Measurements from ENCODE around the gene TIMM13. TPM values are rescaled to one million over a fixed set of nuclear protein-coding genes. Genes with fewer than 3 reads are reported as not detected.

TIMM13 gene
- total and polyA plus RNA-seq, 10 of the 15 experiments (the other 5 are each of a cell fraction or from before 2014, with no cell fraction given): 9.9 to 205 (median 63.6) TPM

- Histone ChIP-seq H3K4me1 (ENCODE audit: control insufficient read depth, insufficient read depth, low read length) (no peaks in the 10 kb centered on the region), H3K4me3 (no peak overlapping the region), H3K27ac (ENCODE audit: control insufficient read depth, insufficient read depth) (no peak overlapping the region), H3K79me2 (ENCODE audit: control insufficient read depth, insufficient read depth, low read length) (peaks cover 3% of the 10 kb centered on the region), H2AFZ (ENCODE audit: control insufficient read depth, low read depth, low read length) (no peak overlapping the region), H3K27me3 (replicated peaks in 1 of 2; ENCODE audit: control insufficient read depth in 2 of 2, insufficient read depth in 2 of 2, low read length in 1 of 2) (no peaks in the 10 kb centered on the region), H4K20me1 (ENCODE audit: control insufficient read depth, insufficient read depth) (no peaks in the 10 kb centered on the region), H3K4me2 (ENCODE audit: control insufficient read depth, insufficient read depth) (no peak overlapping the region), H3K9ac (ENCODE audit: control insufficient read depth, insufficient read depth, low read length) (no peak overlapping the region), H3K9me3 (replicated peaks; ENCODE audit: control insufficient read depth, insufficient read depth, low read length) (no peaks in the 10 kb centered on the region), H3K36me3 (ENCODE audit: control insufficient read depth in 2 of 2, insufficient read depth in 2 of 2, low read length in 1 of 2) (peaks cover 0 to 5% of the 10 kb centered on the region in 2 experiments; a peak in 2 of 4 replicates)
- ATAC-seq: no peak
- ChIA-PET SMC1A (ENCODE audit: uncharacterized antibody, unreplicated experiment) (no interaction called here), CTCF (no interaction called here), POLR2A (no interaction called here), RAD21 (ENCODE audit: unreplicated experiment) (interaction anchor here (0.7 kb wide), 1 partner anchor 37 kb away, joined by 3 read pairs; no protein-coding TSS in a partner anchor)
- 68% methylated on average over 2 of the region's 2 CpGs for WGBS (ENCODE audit: insufficient coverage, insufficient replicate concordance, low lambda C conversion rate, missing lambda C conversion rate)
- no peak for DNase-seq (ENCODE audit: low read depth, low spot score)
- no peak for FAIRE-seq
- no TSS peak for BruUV-seq (replicated peaks)
- in situ Hi-C loops (cut with MboI): no loop called here
- intact Hi-C loops (cut with micrococcal nuclease; ENCODE audit: unreplicated experiment): no loop called here
- TF ChIP-seq FOS (IDR thresholded peaks at IDR 0.05; ENCODE audit: borderline replicate concordance, extremely low read depth, insufficient read length) (no peak), CBX3 (IDR thresholded peaks at IDR 0.05; ENCODE audit: borderline replicate concordance, low read depth) (no peak), ZNF687 (IDR thresholded peaks at IDR 0.05) (no peak), ZNF384 (IDR thresholded peaks at IDR 0.05; ENCODE audit: borderline replicate concordance, low read depth, low read length) (no peak), KAT2A (conservative IDR thresholded peaks at IDR 0.05; ENCODE audit: control insufficient read depth, low read depth, low read length) (no peak), KLF5 (IDR thresholded peaks at IDR 0.05; ENCODE audit: partially characterized antibody) (no peak), EED (IDR thresholded peaks at IDR 0.05; ENCODE audit: low read depth) (no peak), SP1 (IDR thresholded peaks at IDR 0.05; ENCODE audit: low read depth, low read length) (no peak), EP300 (IDR thresholded peaks at IDR 0.05; ENCODE audit: borderline replicate concordance in 1 of 2, control insufficient read depth in 1 of 2, low read depth in 2 of 2, low read length in 2 of 2) (no peak)
- TF ChIP-seq, protein P1, sequence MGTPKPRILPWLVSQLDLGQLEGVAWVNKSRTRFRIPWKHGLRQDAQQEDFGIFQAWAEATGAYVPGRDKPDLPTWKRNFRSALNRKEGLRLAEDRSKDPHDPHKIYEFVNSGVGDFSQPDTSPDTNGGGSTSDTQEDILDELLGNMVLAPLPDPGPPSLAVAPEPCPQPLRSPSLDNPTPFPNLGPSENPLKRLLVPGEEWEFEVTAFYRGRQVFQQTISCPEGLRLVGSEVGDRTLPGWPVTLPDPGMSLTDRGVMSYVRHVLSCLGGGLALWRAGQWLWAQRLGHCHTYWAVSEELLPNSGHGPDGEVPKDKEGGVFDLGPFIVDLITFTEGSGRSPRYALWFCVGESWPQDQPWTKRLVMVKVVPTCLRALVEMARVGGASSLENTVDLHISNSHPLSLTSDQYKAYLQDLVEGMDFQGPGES (IDR thresholded peaks at IDR 0.05): no peak
- TF ChIP-seq, protein P2, sequence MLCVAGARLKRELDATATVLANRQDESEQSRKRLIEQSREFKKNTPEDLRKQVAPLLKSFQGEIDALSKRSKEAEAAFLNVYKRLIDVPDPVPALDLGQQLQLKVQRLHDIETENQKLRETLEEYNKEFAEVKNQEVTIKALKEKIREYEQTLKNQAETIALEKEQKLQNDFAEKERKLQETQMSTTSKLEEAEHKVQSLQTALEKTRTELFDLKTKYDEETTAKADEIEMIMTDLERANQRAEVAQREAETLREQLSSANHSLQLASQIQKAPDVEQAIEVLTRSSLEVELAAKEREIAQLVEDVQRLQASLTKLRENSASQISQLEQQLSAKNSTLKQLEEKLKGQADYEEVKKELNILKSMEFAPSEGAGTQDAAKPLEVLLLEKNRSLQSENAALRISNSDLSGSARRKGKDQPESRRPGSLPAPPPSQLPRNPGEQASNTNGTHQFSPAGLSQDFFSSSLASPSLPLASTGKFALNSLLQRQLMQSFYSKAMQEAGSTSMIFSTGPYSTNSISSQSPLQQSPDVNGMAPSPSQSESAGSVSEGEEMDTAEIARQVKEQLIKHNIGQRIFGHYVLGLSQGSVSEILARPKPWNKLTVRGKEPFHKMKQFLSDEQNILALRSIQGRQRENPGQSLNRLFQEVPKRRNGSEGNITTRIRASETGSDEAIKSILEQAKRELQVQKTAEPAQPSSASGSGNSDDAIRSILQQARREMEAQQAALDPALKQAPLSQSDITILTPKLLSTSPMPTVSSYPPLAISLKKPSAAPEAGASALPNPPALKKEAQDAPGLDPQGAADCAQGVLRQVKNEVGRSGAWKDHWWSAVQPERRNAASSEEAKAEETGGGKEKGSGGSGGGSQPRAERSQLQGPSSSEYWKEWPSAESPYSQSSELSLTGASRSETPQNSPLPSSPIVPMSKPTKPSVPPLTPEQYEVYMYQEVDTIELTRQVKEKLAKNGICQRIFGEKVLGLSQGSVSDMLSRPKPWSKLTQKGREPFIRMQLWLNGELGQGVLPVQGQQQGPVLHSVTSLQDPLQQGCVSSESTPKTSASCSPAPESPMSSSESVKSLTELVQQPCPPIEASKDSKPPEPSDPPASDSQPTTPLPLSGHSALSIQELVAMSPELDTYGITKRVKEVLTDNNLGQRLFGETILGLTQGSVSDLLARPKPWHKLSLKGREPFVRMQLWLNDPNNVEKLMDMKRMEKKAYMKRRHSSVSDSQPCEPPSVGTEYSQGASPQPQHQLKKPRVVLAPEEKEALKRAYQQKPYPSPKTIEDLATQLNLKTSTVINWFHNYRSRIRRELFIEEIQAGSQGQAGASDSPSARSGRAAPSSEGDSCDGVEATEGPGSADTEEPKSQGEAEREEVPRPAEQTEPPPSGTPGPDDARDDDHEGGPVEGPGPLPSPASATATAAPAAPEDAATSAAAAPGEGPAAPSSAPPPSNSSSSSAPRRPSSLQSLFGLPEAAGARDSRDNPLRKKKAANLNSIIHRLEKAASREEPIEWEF (IDR thresholded peaks at IDR 0.05; ENCODE audit: insufficient replicate concordance, low read depth, low read length): no peak
These were observed 6.9 kb downstream of the TIMM13 start for GRCh38 chr19:2420490-2420889.
